D721Med (cell line): Measurements from ENCODE around the gene TCP1.

ENCODE experiments used
- DNase-seq: peaks from one replicate; pipeline ENCODE4 v3.0.0; 2011; ENCODE audit warnings: low spot score; ENCODE audit not compliant: insufficient read length
- FAIRE-seq: peaks from 2 replicates; lab custom pipeline; 2011; peaks lifted over from hg19 to GRCh38; lab: Jason Lieb, UNC
- CTCF ChIP-seq: IDR thresholded peaks from 2 replicates; pipeline ENCODE4 v1.5.1; 2012; ENCODE audit warnings: mild to moderate bottlenecking, control low read depth; ENCODE audit not compliant: insufficient read depth; ENCODE audit errors: missing control alignments

Gene TCP1

GRCh38 chr6:159788753-159789376 is 537 bp downstream of the TCP1 start:
- DNase-seq (no peak), FAIRE-seq (no peak)
- TF ChIP-seq CTCF: no peak

- DNase-seq (no peak), FAIRE-seq (no peak)
- no peak for TF ChIP-seq CTCF
These were observed 1.1 kb downstream of the TCP1 start for GRCh38 chr6:159788276-159788675.

- no peak for DNase-seq
- FAIRE-seq: no peak
- no peak for TF ChIP-seq CTCF
These were observed 10.8 kb downstream of the TCP1 start for GRCh38 chr6:159778542-159779103.

- FAIRE-seq: no peak
These were observed 11.3 kb downstream of the TCP1 start for GRCh38 chr6:159778131-159778530.

GRCh38 chr6:159777240-159777904 is 12.0 kb downstream of the TCP1 start:
- DNase-seq: no peak
- no peak for FAIRE-seq
- TF ChIP-seq CTCF: no peak

More at GRCh38 chr6:159778131-159778530, 11.3 kb downstream of the TCP1 start:
- TF ChIP-seq CTCF: no peak
- DNase-seq: no peak

GRCh38 chr6:159772196-159772595 is 17.2 kb downstream of the TCP1 start:
- no peak for DNase-seq
- FAIRE-seq: no peak
- no peak for TF ChIP-seq CTCF

- FAIRE-seq (no peak), DNase-seq (no peak)
- TF ChIP-seq CTCF: no peak
These were observed 19.9 kb downstream of the TCP1 start for GRCh38 chr6:159769470-159769869.
